ENCODE measurements around the gene NPAS3. TPM values are rescaled to one million over a fixed set of nuclear protein-coding genes. Genes with fewer than 3 reads are reported as not detected.

NPAS3 gene
- total RNA-seq, 3 donors from 2014 or later: 0.96 to 4.0 (median 2.0) TPM

- H3K27ac ChIP-seq: no peak overlapping the region
- H3K9me3 ChIP-seq: peaks cover 0 to 11% of the 10 kb centered on the region in 2 donors
- no peaks in the 10 kb centered on the region for H3K36me3 ChIP-seq
- no peak for TF ChIP-seq POLR2AphosphoS5 (IDR thresholded peaks at IDR 0.05)
- no peak for TF ChIP-seq CTCF (IDR thresholded peaks at IDR 0.05)
- no peak for TF ChIP-seq POLR2A (IDR thresholded peaks at IDR 0.05)
- H3K4me1 ChIP-seq: no peaks in the 10 kb centered on the region
- intact Hi-C loops (cut with DNase I; ENCODE audit: low total_unique reads): no loop called here
- DNase-seq (ENCODE audit: low spot score in 2 of 2): no peak
- no peak overlapping the region for H3K4me3 ChIP-seq
- H3K27me3 ChIP-seq: no peaks in the 10 kb centered on the region
These were observed 806.5 kb downstream of the NPAS3 start for GRCh38 chr14:33745163-33745562.

- Histone ChIP-seq H3K4me1 (no peaks in the 10 kb centered on the region), H3K36me3 (no peaks in the 10 kb centered on the region), H3K9me3 (peaks cover 0 to 11% of the 10 kb centered on the region in 2 donors), H3K4me3 (no peak overlapping the region), H3K27me3 (no peaks in the 10 kb centered on the region), H3K27ac (no peak overlapping the region)
- TF ChIP-seq CTCF (IDR thresholded peaks at IDR 0.05): no peak
- TF ChIP-seq POLR2A (IDR thresholded peaks at IDR 0.05): no peak
- TF ChIP-seq POLR2AphosphoS5 (IDR thresholded peaks at IDR 0.05): no peak
- intact Hi-C loops (cut with DNase I; ENCODE audit: low total_unique reads): no loop called here
- DNase-seq (ENCODE audit: low spot score in 2 of 2): no peak
These were observed 809.1 kb downstream of the NPAS3 start for GRCh38 chr14:33747749-33748148.

GRCh38 chr14:33754261-33754660 lies 815.6 kb downstream of the NPAS3 start:
- TF ChIP-seq CTCF (IDR thresholded peaks at IDR 0.05): no peak
- no peak for TF ChIP-seq POLR2AphosphoS5 (IDR thresholded peaks at IDR 0.05)
- TF ChIP-seq POLR2A (IDR thresholded peaks at IDR 0.05): no peak
- Histone ChIP-seq H3K4me1 (no peaks in the 10 kb centered on the region), H3K9me3 (no peaks in the 10 kb centered on the region), H3K27ac (no peak overlapping the region), H3K27me3 (no peaks in the 10 kb centered on the region), H3K36me3 (no peaks in the 10 kb centered on the region), H3K4me3 (no peak overlapping the region)
- no peak for DNase-seq (ENCODE audit: low spot score in 2 of 2)
- intact Hi-C loops (cut with DNase I; ENCODE audit: low total_unique reads): no loop called here

- H3K27ac ChIP-seq: no peak overlapping the region
- H3K4me3 ChIP-seq: no peak overlapping the region
- H3K9me3 ChIP-seq: no peaks in the 10 kb centered on the region
- intact Hi-C loops (cut with DNase I; ENCODE audit: low total_unique reads): loop anchor here (5.0 kb wide), 2 partner anchors 738 to 933 kb away; no protein-coding TSS in a partner anchor
- no peaks in the 10 kb centered on the region for H3K27me3 ChIP-seq
- no peak for TF ChIP-seq CTCF (IDR thresholded peaks at IDR 0.05)
- no peak for TF ChIP-seq POLR2A (IDR thresholded peaks at IDR 0.05)
- no peak for TF ChIP-seq POLR2AphosphoS5 (IDR thresholded peaks at IDR 0.05)
- no peaks in the 10 kb centered on the region for H3K36me3 ChIP-seq
- no peaks in the 10 kb centered on the region for H3K4me1 ChIP-seq
- DNase-seq (ENCODE audit: low spot score in 2 of 2): no peak
These were observed 816.7 kb downstream of the NPAS3 start for GRCh38 chr14:33755358-33755757.

GRCh38 chr14:33756833-33757232 lies 818.2 kb downstream of the NPAS3 start:
- H3K27ac ChIP-seq: no peak overlapping the region
- no peak overlapping the region for H3K4me3 ChIP-seq
- no peaks in the 10 kb centered on the region for H3K36me3 ChIP-seq
- DNase-seq (ENCODE audit: low spot score in 2 of 2): no peak
- H3K27me3 ChIP-seq: no peaks in the 10 kb centered on the region
- TF ChIP-seq CTCF (IDR thresholded peaks at IDR 0.05) (no peak), POLR2A (IDR thresholded peaks at IDR 0.05) (no peak), POLR2AphosphoS5 (IDR thresholded peaks at IDR 0.05) (no peak)
- intact Hi-C loops (cut with DNase I; ENCODE audit: low total_unique reads): loop anchor here (5.0 kb wide), 2 partner anchors 740 to 935 kb away; no protein-coding TSS in a partner anchor
- H3K4me1 ChIP-seq: no peaks in the 10 kb centered on the region
- no peaks in the 10 kb centered on the region for H3K9me3 ChIP-seq

Data from breast epithelium (tissue), 4 donors.